ENCODE results near the gene ICAM3. TPM values are rescaled to one million over a fixed set of nuclear protein-coding genes. Genes with fewer than 3 reads are reported as not detected.

The ICAM3 gene
- total and polyA plus RNA-seq, 10 of the 15 experiments (the other 5 are each of a cell fraction or from before 2014, with no cell fraction given) = 5.5 to 152 (median 90.7) TPM

- no peak for TF ChIP-seq CEBPZ (IDR thresholded peaks at IDR 0.05; ENCODE audit: low read depth, low read length)
- no peak for TF ChIP-seq MTA3 (IDR thresholded peaks at IDR 0.05; ENCODE audit: borderline replicate concordance, low read length)
- TF ChIP-seq ZNF687 (IDR thresholded peaks at IDR 0.05) = no peak
- no peak for TF ChIP-seq EGR1 (IDR thresholded peaks at IDR 0.05; ENCODE audit: borderline replicate concordance in 1 of 2, low read depth in 2 of 2, low read length in 2 of 2)
- no peak for TF ChIP-seq RCOR1 (conservative IDR thresholded peaks at IDR 0.05; ENCODE audit: low read depth, low read length)
- TF ChIP-seq HDAC6 (IDR thresholded peaks at IDR 0.05; ENCODE audit: unreplicated experiment) = no peak
Measured at GRCh38 chr19:10325732-10326131, 13.7 kb downstream of the ICAM3 start (continued).
